H1 (cell line): ENCODE results near the gene CDH1. TPM values are rescaled to one million over a fixed set of nuclear protein-coding genes. Genes with fewer than 3 reads are reported as not detected.

Experiments used
- CTCF ChIA-PET: fragments of 300-600 bp; sonication (Branson Sonifier 250); formaldehyde crosslinking; loops from one replicate; lab custom pipeline; 2021; ENCODE audit not compliant: partially characterized antibody; lab: Charles Lee
- POLR2A ChIA-PET: fragments of 300-600 bp; sonication (Branson Sonifier 250); formaldehyde crosslinking; loops from one replicate; lab custom pipeline; 2021; ENCODE audit warnings: inconsistent platforms; ENCODE audit not compliant: partially characterized antibody; lab: Charles Lee
- DNase-seq, 2 experiments: peaks; one replicate each; pipeline versions ENCODE4 v3.0.0 to v3.0.0-alpha.2; 2010 to 2022; ENCODE audit warnings: low spot score in 2 of 2, low read depth in 1 of 2, mixed read lengths in 1 of 2
- FAIRE-seq: peaks from 2 replicates; lab custom pipeline; 2011; peaks lifted over from hg19 to GRCh38; lab: Jason Lieb, UNC
- H2AFZ ChIP-seq: 2 replicates; pipeline ENCODE4 v1.8.1; 2012; ENCODE audit warnings: low read length, inconsistent platforms
- H2AK5ac ChIP-seq: 2 replicates; pipeline ENCODE4 v1.6.1; 2013; ENCODE audit warnings: low read depth, low read length
- H2BK120ac ChIP-seq: replicated peaks from 2 replicates; pipeline ENCODE3; 2013; ENCODE audit warnings: low read depth, low read length, inconsistent platforms
- H2BK12ac ChIP-seq: 2 replicates; pipeline ENCODE4 v1.6.1; 2013; ENCODE audit warnings: low read depth, low read length
- H2BK15ac ChIP-seq: 2 replicates; pipeline ENCODE4 v1.6.1; 2013; ENCODE audit warnings: low read length
- H2BK20ac ChIP-seq: 2 replicates; pipeline ENCODE4 v1.6.1; 2013; ENCODE audit warnings: low read length
- H2BK5ac ChIP-seq: 2 replicates; pipeline ENCODE4 v1.6.1; 2013; ENCODE audit warnings: low read depth, low read length
- H3K14ac ChIP-seq: 2 replicates; pipeline ENCODE4 v1.6.1; 2013; ENCODE audit warnings: inconsistent platforms; ENCODE audit not compliant: insufficient read length
- H3K18ac ChIP-seq: 2 replicates; pipeline ENCODE4 v1.6.1; 2013; ENCODE audit warnings: low read length; ENCODE audit errors: extremely low read depth
- H3K23ac ChIP-seq: 2 replicates; pipeline ENCODE4 v1.6.1; 2013; ENCODE audit warnings: inconsistent platforms; ENCODE audit not compliant: insufficient read length
- H3K23me2 ChIP-seq: 2 replicates; pipeline ENCODE4 v1.6.1; 2013; ENCODE audit warnings: low read depth, low read length
- H3K27ac ChIP-seq: 2 replicates; pipeline ENCODE4 v1.6.1; 2011; ENCODE audit warnings: low read depth, low read length, inconsistent platforms
- H3K27me3 ChIP-seq, 4 experiments: replicated peaks in 1 of 4; 1 replicate in 1 of 4; 2 replicates in 3 of 4; pipeline versions ENCODE4 v1.6.1 to v1.8.1; 2011 to 2013; ENCODE audit warnings: low read length in 3 of 4, mild to moderate bottlenecking in 3 of 4, inconsistent platforms in 2 of 4, mixed read lengths in 2 of 4, moderate library complexity in 1 of 4; ENCODE audit not compliant: control insufficient read depth in 3 of 4, insufficient read depth in 3 of 4; ENCODE audit errors: extremely low read depth in 1 of 4
- H3K36me3 ChIP-seq, 4 experiments: 2 replicates each; pipeline versions ENCODE4 v1.6.1 to v1.8.1; 2011 to 2013; ENCODE audit warnings: mild to moderate bottlenecking in 4 of 4, low read length in 3 of 4, moderate library complexity in 2 of 4, control low read depth in 1 of 4, inconsistent platforms in 1 of 4; ENCODE audit not compliant: insufficient read depth in 4 of 4, control insufficient read depth in 2 of 4
- H3K4ac ChIP-seq: replicated peaks from 2 replicates; pipeline ENCODE3; 2013; ENCODE audit warnings: low read length, low read depth, mixed read lengths, inconsistent platforms; ENCODE audit not compliant: insufficient read length
- H3K4me1 ChIP-seq, 4 experiments: replicated peaks in 1 of 4; 1 replicate in 1 of 4; 2 replicates in 3 of 4; pipeline versions ENCODE4 v1.6.1 to v1.8.1; 2011 to 2013; ENCODE audit warnings: low read length in 3 of 4, inconsistent platforms in 2 of 4, mixed read lengths in 1 of 4; ENCODE audit not compliant: insufficient read depth in 4 of 4, control insufficient read depth in 3 of 4
- H3K4me2 ChIP-seq, 2 experiments: 2 replicates each; pipeline versions ENCODE4 v1.6.1 to v1.8.1; 2011 to 2013; ENCODE audit warnings: low read depth in 2 of 2, low read length in 2 of 2, control low read depth in 1 of 2, inconsistent platforms in 1 of 2, mild to moderate bottlenecking in 1 of 2; ENCODE audit not compliant: insufficient read depth in 1 of 2
- H3K4me3 ChIP-seq, 4 experiments: fragments of 200-600, 300-600 bp in 1 of 4; sonication (generic), shearing (Covaris generic), sonication (Bioruptor Twin) in 1 of 4; 2 replicates each; pipeline versions ENCODE4 v1.5.1 to v1.8.1; 2011 to 2016; ENCODE audit warnings: low read length in 4 of 4, low read depth in 3 of 4, control low read depth in 2 of 4, inconsistent platforms in 2 of 4, mild to moderate bottlenecking in 2 of 4, mixed read lengths in 1 of 4, moderate library complexity in 1 of 4; ENCODE audit not compliant: insufficient read depth in 2 of 4; ENCODE audit errors: extremely low read depth in 1 of 4
- H3K56ac ChIP-seq: replicated peaks from 2 replicates; pipeline ENCODE3; 2013; ENCODE audit warnings: low read depth, mild to moderate bottlenecking, mixed read lengths, low read length, inconsistent platforms; ENCODE audit not compliant: insufficient read length
- H3K79me1 ChIP-seq: 2 replicates; pipeline ENCODE4 v1.6.1; 2013; ENCODE audit warnings: low read depth, low read length, control low read depth
- H3K79me2 ChIP-seq, 2 experiments: 2 replicates each; pipeline versions ENCODE4 v1.6.1 to v1.8.1; 2012 to 2013; ENCODE audit warnings: low read length in 2 of 2, mild to moderate bottlenecking in 2 of 2, inconsistent platforms in 1 of 2; ENCODE audit not compliant: insufficient read depth in 2 of 2, control insufficient read depth in 1 of 2
- H3K9ac ChIP-seq, 4 experiments: replicated peaks in 1 of 4; 1 replicate in 1 of 4; 2 replicates in 3 of 4; pipeline versions ENCODE4 v1.6.1 to v1.8.1; 2011 to 2013; ENCODE audit warnings: low read depth in 3 of 4, low read length in 3 of 4, control low read depth in 2 of 4, mild to moderate bottlenecking in 2 of 4, moderate library complexity in 2 of 4, inconsistent platforms in 1 of 4; ENCODE audit errors: extremely low read depth in 1 of 4
- H3K9me3 ChIP-seq, 2 experiments: 2 replicates each; pipeline versions ENCODE4 v1.6.1 to v1.8.1; 2012 to 2013; ENCODE audit warnings: mild to moderate bottlenecking in 2 of 2, moderate library complexity in 2 of 2, control low read depth in 1 of 2, inconsistent platforms in 1 of 2, low read depth in 1 of 2, low read length in 1 of 2, mixed read lengths in 1 of 2; ENCODE audit not compliant: insufficient read depth in 2 of 2
- H4K20me1 ChIP-seq, 2 experiments: replicated peaks in 1 of 2; 2 replicates each; pipeline versions ENCODE3 to v1.8.1; 2011 to 2013; ENCODE audit warnings: inconsistent platforms in 2 of 2, low read length in 2 of 2, mild to moderate bottlenecking in 1 of 2; ENCODE audit not compliant: insufficient read depth in 2 of 2, control insufficient read depth in 1 of 2
- H4K5ac ChIP-seq: 2 replicates; pipeline ENCODE4 v1.6.1; 2013; ENCODE audit warnings: low read length, low read depth, mixed read lengths, inconsistent platforms; ENCODE audit not compliant: insufficient read length
- H4K8ac ChIP-seq: 2 replicates; pipeline ENCODE4 v1.8.0; 2013; ENCODE audit warnings: mild to moderate bottlenecking, moderate library complexity, low read length, inconsistent platforms; ENCODE audit not compliant: insufficient read depth; ENCODE audit errors: extremely low read depth
- H4K91ac ChIP-seq: replicated peaks from 2 replicates; pipeline ENCODE3; 2013; ENCODE audit warnings: low read length, mixed read lengths, inconsistent platforms; ENCODE audit not compliant: insufficient read length
- BACH1 ChIP-seq: IDR thresholded peaks from 2 replicates; pipeline ENCODE4 v1.6.1; 2012; ENCODE audit warnings: low read length, improper control_type of control experiment
- BCL11A ChIP-seq, 2 experiments: IDR thresholded peaks; one replicate each; pipeline ENCODE4 v1.6.1; 2011; ENCODE audit warnings: low read depth in 2 of 2, low read length in 2 of 2, mild to moderate bottlenecking in 2 of 2
- EP300 ChIP-seq, 2 experiments: IDR thresholded peaks; 1 replicate in 1 of 2; 2 replicates in 1 of 2; pipeline ENCODE4 v1.6.1; 2011 to 2012; ENCODE audit warnings: low read depth in 2 of 2, low read length in 2 of 2, mild to moderate bottlenecking in 2 of 2, borderline replicate concordance in 1 of 2, inconsistent platforms in 1 of 2, moderate library complexity in 1 of 2
- EZH2 ChIP-seq: fragments of 200-600 bp; sonication (generic); IDR thresholded peaks from 2 replicates; pipeline ENCODE4 v1.7.1; 2012; ENCODE audit warnings: low read depth, mild to moderate bottlenecking, moderate library complexity, low read length, inconsistent platforms; ENCODE audit not compliant: severe bottlenecking
- FOSL1 ChIP-seq: IDR thresholded peaks from 2 replicates; pipeline ENCODE4 v1.6.1; 2011; ENCODE audit warnings: mild to moderate bottlenecking, low read depth, low read length, moderate library complexity; ENCODE audit not compliant: insufficient read depth
- JUND ChIP-seq: IDR thresholded peaks from 2 replicates; pipeline ENCODE4 v1.6.1; 2011; ENCODE audit warnings: mild to moderate bottlenecking, improper control_type of control experiment, low read length
- PHF8 ChIP-seq: fragments of 200-600 bp; sonication (generic); conservative IDR thresholded peaks from 2 replicates; pipeline ENCODE4 v1.7.1; 2012; ENCODE audit warnings: low read depth, mild to moderate bottlenecking, inconsistent platforms, low read length, moderate library complexity
- POLR2AphosphoS5 ChIP-seq: IDR thresholded peaks from 2 replicates; pipeline ENCODE4 v1.6.1; 2011; ENCODE audit warnings: low read depth, low read length
- SAP30 ChIP-seq: fragments of 300-600 bp; sonication (generic); IDR thresholded peaks from 2 replicates; pipeline ENCODE4 v1.7.1; 2012; ENCODE audit warnings: low read length, moderate library complexity, mild to moderate bottlenecking, inconsistent platforms; ENCODE audit not compliant: insufficient read depth, insufficient replicate concordance
- TCF12 ChIP-seq: IDR thresholded peaks from 2 replicates; pipeline ENCODE4 v1.6.1; 2011; ENCODE audit warnings: low read depth, mild to moderate bottlenecking, low read length
- TEAD4 ChIP-seq: IDR thresholded peaks from 2 replicates; pipeline ENCODE4 v1.6.1; 2012; ENCODE audit warnings: low read depth, low read length, inconsistent platforms, mixed read lengths
- WGBS, 2 experiments: shearing (Covaris generic) in 1 of 2; methylation state at CpG; one replicate each; pipeline versions ENCODE4 v1.1.6 to v1.1.7; 2013 to 2015; ENCODE audit warnings: low lambda C conversion rate in 2 of 2, mixed read lengths in 2 of 2, inconsistent platforms in 1 of 2, low coverage in 1 of 2, missing lambda C conversion rate in 1 of 2; ENCODE audit not compliant: insufficient replicate concordance in 2 of 2, insufficient coverage in 1 of 2, insufficient read length in 1 of 2; ENCODE audit errors: extremely low coverage in 1 of 2, missing lambda C conversion rate in 1 of 2; 5-methylcytosine and 5-hydroxymethylcytosine counted together
- polyA plus RNA-seq, 7 experiments: library from polyadenylated mRNA; depleted of rRNA in 3 of 7; stranded (reverse) in 5 of 7; unstranded in 2 of 7; fragments of >200 nt in 5 of 7; fragments of 200-250 nt in 2 of 7; gene quantifications; 1 replicate in 5 of 7; 2 replicates in 1 of 7; 4 replicates in 1 of 7; pipeline versions ENCODE4 v1.2.1 to v1.2.3, GENCODE V29; 2011 to 2013; ENCODE audit warnings: missing spikeins in 2 of 7, mixed read lengths in 2 of 7
- total RNA-seq: library from RNA; stranded (reverse); fragmentation: NEBNext Ultra II Directional; extraction: Animal tissue kit (Norgen Biotek cat#: 25700); gene quantifications from 2 replicates; pipeline ENCODE4 v1.2.1, GENCODE V29; 2021
- TF ChIP-seq, protein P1 (sequence below): IDR thresholded peaks from 2 replicates; pipeline ENCODE4 v1.6.1; 2011; ENCODE audit warnings: low read depth, mild to moderate bottlenecking, low read length; ENCODE audit not compliant: insufficient read depth
- TF ChIP-seq, protein P2 (sequence below): IDR thresholded peaks from 2 replicates; pipeline ENCODE4 v1.6.1; 2012; ENCODE audit warnings: inconsistent platforms

Gene CDH1
- total and polyA plus RNA-seq, 2 of the 8 experiments (the other 6 are each of a cell fraction or from before 2014, with no cell fraction given) = 133 to 265 TPM

DNA sequence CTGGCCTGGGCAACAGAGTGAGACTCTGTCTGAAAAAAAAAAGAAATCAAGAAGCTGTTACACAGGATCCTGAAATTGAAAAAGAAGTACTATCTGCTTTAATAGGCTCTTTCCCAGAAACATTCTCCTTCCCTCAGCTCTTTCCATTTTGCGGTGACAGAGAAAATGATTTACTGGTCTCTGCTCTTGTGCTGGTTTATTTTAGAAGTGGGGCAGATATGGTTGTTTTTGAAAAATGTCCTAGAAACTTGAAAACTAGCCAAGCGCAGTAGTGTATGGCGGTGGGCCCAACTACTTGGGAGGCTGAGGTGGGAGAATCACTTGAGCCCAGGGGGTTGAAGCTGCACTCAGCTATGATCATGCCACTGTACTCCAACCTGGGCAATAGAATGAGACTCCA, 77.4 kb downstream of the CDH1 start:
- Histone ChIP-seq H4K91ac (no peak overlapping the region), H3K27ac (no peak overlapping the region), H4K5ac (no peak overlapping the region), H2BK120ac (no peak overlapping the region), H2AFZ (no peak overlapping the region), H2AK5ac (no peak overlapping the region), H3K79me1 (no peaks in the 10 kb centered on the region), H3K18ac (no peak overlapping the region), H4K20me1 (peaks cover 0 to 2% of the 10 kb centered on the region in 2 experiments), H2BK5ac (no peak overlapping the region), H3K23ac (no peak overlapping the region), H3K4ac (no peak overlapping the region), H3K27me3 (no peaks in the 10 kb centered on the region), H3K23me2 (no peaks in the 10 kb centered on the region), H3K4me1 (no peaks in the 10 kb centered on the region), H3K4me3 (no peak overlapping the region), H2BK20ac (no peak overlapping the region), H2BK15ac (no peak overlapping the region), H2BK12ac (no peak overlapping the region), H3K79me2 (no peaks in the 10 kb centered on the region), H3K9me3 (no peaks in the 10 kb centered on the region), H4K8ac (no peak overlapping the region), H3K4me2 (no peak overlapping the region), H3K56ac (no peak overlapping the region), H3K14ac (no peak overlapping the region), H3K9ac (no peak overlapping the region), H3K36me3 (peaks cover 53 to 87% (median 72%) of the 10 kb centered on the region in 4 experiments)
- no peak for FAIRE-seq
- no peak for DNase-seq
- 90% methylated on average over 3 of the region's 3 CpGs; no CpG with 5 or more reads in 1 of the 2 experiments for WGBS, 2 experiments
- POLR2A ChIA-PET = interaction anchor here (0.8 to 1.7 kb wide), 3 partner anchors 12 to 85 kb away, joined by 3 to 4 read pairs (median 4); no protein-coding TSS in a partner anchor
- CTCF ChIA-PET = interaction anchor here (1.0 to 1.8 kb wide), 4 partner anchors 9 to 225 kb away, joined by 3 to 8 read pairs (median 4); no protein-coding TSS in a partner anchor
- TF ChIP-seq PHF8 (no peak), BACH1 (no peak), FOSL1 (no peak), EP300 (IDR thresholded peaks at IDR 0.05; ENCODE audit: borderline replicate concordance in 1 of 2, low read depth in 2 of 2, low read length in 2 of 2) (no peak), TEAD4 (no peak), EZH2 (no peak), JUND (no peak), BCL11A (IDR thresholded peaks at IDR 0.05; ENCODE audit: low read depth in 2 of 2, low read length in 2 of 2) (no peak), POLR2AphosphoS5 (no peak), SAP30 (no peak), TCF12 (no peak)
- TF ChIP-seq, protein P1, sequence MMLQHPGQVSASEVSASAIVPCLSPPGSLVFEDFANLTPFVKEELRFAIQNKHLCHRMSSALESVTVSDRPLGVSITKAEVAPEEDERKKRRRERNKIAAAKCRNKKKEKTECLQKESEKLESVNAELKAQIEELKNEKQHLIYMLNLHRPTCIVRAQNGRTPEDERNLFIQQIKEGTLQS = no peak
- TF ChIP-seq, protein P2, sequence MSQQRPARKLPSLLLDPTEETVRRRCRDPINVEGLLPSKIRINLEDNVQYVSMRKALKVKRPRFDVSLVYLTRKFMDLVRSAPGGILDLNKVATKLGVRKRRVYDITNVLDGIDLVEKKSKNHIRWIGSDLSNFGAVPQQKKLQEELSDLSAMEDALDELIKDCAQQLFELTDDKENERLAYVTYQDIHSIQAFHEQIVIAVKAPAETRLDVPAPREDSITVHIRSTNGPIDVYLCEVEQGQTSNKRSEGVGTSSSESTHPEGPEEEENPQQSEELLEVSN = no peak
